Activated CD4-positive, alpha-beta T cell treated with anti-CD3 and anti-CD28 coated beads, Interleukin-2, amount 10 ng/mL, durations not matched to agents 7 days and 5 days (primary cell): Measurements from ENCODE around the gene ARFRP1. TPM values are rescaled to one million over a fixed set of nuclear protein-coding genes. Genes with fewer than 3 reads are reported as not detected.
"Not testable (repeated sequence)": the region's sequence is repeated elsewhere in the genome, so short reads cannot be mapped to it uniquely, and the experiment has no call there.

Source experiments
- CTCF ChIA-PET: fragments of 350-600 bp; sonication (Branson Sonifier 250); formaldehyde crosslinking; loops from one replicate; lab custom pipeline; 2021; ENCODE audit warnings: antibody characterized with exemption; lab: Charles Lee
- POLR2A ChIA-PET: fragments of 350-600 bp; sonication (Branson Sonifier 250); formaldehyde crosslinking; loops from one replicate; lab custom pipeline; 2021; ENCODE audit warnings: antibody characterized with exemption; lab: Charles Lee
- DNase-seq: peaks from one replicate; pipeline ENCODE4 v3.0.0-alpha.2; 2020
- H3K27ac Mint-ChIP-seq: one replicate; pipeline ENCODE4 v1.8.0; 2021; ENCODE audit warnings: mild to moderate bottlenecking, moderate library complexity, mixed read lengths
- H3K27me3 Mint-ChIP-seq: one replicate; pipeline ENCODE4 v1.8.0; 2021; ENCODE audit warnings: mixed read lengths
- H3K36me3 Mint-ChIP-seq: one replicate; pipeline ENCODE4 v1.8.0; 2021; ENCODE audit warnings: low read depth, mixed read lengths
- H3K4me1 Mint-ChIP-seq: one replicate; pipeline ENCODE4 v1.8.0; 2021; ENCODE audit warnings: mixed read lengths
- H3K4me3 Mint-ChIP-seq: one replicate; pipeline ENCODE4 v1.8.0; 2021; ENCODE audit warnings: mild to moderate bottlenecking, moderate library complexity, mixed read lengths
- H3K9me3 Mint-ChIP-seq: one replicate; pipeline ENCODE4 v1.8.0; 2021; ENCODE audit warnings: mixed read lengths
- total RNA-seq, 2 experiments: library from RNA; stranded (reverse); gene quantifications; one replicate each; pipeline ENCODE4 v1.2.3, GENCODE V29; 2021

ARFRP1 gene
- total RNA-seq, 2 experiments from 2014 or later: 52.7 to 64.5 TPM

DNA sequence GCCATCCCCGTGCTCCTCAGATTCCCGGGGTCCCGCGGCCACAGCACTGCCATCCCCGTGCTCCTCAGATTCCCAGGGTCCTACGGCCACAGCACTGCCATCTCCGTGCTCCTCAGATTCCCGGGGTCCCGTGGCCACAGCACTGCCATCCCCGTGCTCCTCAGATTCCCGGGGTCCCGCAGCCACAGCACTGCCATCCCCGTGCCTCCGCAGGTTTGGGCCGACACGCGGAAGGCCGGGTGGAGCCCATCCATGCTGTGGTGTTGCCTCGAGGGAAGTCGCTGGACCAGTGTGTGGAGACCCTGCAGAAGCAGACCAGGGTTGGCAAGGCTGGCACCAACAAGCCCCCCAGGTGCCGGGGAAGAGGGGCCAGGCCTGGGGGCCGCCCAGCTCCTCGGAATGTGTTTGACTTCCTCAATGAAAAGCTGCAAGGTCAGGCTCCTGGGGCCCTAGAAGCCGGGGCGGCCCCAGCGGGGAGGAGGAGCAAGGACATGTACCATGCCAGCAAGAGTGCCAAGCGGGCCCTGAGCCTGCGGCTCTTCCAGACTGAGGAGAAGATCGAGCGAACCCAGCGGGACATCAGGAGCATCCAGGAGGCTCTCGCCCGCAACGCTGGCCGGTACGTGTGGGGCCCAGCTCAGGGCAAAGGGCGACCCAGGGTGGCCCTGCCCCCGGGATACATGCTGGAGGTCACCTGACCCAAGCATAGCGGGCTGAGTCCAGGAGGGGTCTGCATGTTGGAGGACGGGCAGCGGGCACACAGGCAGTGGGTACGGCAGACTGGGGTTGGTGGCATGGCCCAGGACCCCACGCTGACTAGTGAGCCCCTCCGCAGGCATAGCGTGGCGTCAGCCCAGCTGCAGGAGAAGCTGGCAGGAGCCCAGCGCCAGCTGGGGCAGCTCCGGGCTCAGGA, 27.4 kb upstream of the ARFRP1 start:
- CTCF ChIA-PET: interaction anchor here (1.3 to 4.2 kb wide), 5 partner anchors 12 to 322 kb away, joined by 3 to 27 read pairs (median 12); partner anchors contain the start of genes ARFRP1, PTK6 and ZGPAT
- Mint-ChIP-seq H3K27ac (peak overlapping the region; percentile 88), H3K4me1 (peaks cover 28% of the 10 kb centered on the region), H3K27me3 (no peaks in the 10 kb centered on the region), H3K36me3 (peaks cover 30% of the 10 kb centered on the region), H3K4me3 (peak overlapping the region; percentile 87), H3K9me3 (no peaks in the 10 kb centered on the region)
- POLR2A ChIA-PET: no interaction called here
- no peak for DNase-seq

DNA sequence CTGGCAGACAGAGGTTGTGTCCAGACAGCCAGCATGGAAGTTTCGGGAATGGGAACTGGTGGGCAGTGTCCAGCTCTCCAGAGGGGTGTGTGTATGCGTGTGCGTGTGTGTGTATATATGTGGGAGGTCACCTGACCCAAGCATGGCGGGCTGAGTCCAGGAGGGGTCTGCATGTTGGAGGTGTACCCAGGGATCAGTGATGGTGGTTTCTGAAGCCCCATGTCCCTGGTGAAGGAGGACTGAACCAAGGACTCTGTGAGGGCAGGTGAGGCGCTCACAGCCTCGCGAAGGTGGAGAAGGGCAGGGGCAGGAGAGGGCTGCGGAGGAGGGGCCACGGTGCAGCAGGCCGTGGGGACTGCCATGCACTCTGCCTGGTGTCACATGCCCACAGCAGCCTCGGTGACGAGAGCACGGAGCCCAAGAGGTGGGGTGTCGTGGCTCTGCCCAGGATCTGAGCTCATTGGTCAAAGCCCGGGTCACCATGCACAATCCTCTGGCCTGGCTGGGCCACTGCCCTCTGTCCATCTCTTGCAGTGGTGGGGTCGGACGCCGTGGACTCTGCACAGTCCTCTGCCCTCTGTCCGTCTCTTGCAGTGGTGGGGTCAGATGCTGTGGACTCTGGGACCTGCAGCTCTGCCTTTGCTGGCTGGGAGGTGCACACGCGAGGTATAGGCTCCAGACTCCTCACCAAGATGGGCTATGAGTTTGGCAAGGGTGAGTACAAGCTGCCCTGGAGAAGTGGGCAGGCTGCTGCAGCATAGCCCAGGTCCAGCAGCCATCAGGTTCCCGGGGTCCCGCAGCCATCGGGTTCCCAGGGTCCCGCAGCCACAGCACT, 26.6 kb upstream of the ARFRP1 start:
- ChIA-PET POLR2A (interaction anchor here (0.6 kb wide), 1 partner anchor 1564 kb away, joined by 3 read pairs; no protein-coding TSS in a partner anchor), CTCF (interaction anchor here (1.1 to 2.7 kb wide), 4 partner anchors 9 to 197 kb away, joined by 3 to 12 read pairs (median 4); partner anchors contain the start of gene PTK6)
- Mint-ChIP-seq H3K36me3 (peaks cover 35% of the 10 kb centered on the region), H3K27me3 (no peaks in the 10 kb centered on the region), H3K4me3 (no peak overlapping the region), H3K27ac (peak overlapping the region; percentile 76), H3K4me1 (peaks cover 28% of the 10 kb centered on the region), H3K9me3 (no peaks in the 10 kb centered on the region)
- DNase-seq: no peak

DNA sequence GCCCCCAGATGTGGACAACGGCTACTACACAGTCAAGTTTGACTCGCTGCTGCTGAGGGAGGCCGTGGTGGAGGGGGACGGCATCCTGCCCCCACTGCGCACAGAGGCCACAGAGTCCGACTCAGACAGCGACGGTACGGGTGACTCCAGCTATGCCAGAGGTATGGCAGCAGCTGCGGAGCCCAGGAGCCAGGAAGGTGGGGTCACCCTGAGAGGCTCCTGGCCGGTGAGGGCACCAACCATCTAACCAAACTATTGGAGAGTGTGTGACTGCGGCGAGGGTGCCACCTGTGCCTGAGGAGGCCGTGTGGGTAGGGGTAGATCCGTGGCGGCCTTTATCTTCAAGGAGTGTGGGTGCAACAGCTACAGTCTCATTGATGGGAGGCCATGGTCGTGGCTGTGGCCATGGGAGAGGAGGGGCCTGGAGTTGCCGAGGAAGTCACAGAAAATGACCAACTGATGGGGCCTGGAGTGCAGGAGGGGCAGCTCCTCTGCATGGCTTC, 25.9 kb upstream of the ARFRP1 start:
- no peaks in the 10 kb centered on the region for H3K27me3 Mint-ChIP-seq
- H3K27ac Mint-ChIP-seq: peak overlapping the region; percentile 76
- CTCF ChIA-PET: interaction anchor here (1.1 to 1.5 kb wide), 3 partner anchors 10 to 14 kb away, joined by 3 to 5 read pairs (median 4); no protein-coding TSS in a partner anchor
- peaks cover 38% of the 10 kb centered on the region for H3K36me3 Mint-ChIP-seq
- no peaks in the 10 kb centered on the region for H3K9me3 Mint-ChIP-seq
- H3K4me1 Mint-ChIP-seq: peaks cover 29% of the 10 kb centered on the region
- POLR2A ChIA-PET: interaction anchor here (0.6 kb wide), 1 partner anchor 1563 kb away, joined by 3 read pairs; no protein-coding TSS in a partner anchor
- no peak overlapping the region for H3K4me3 Mint-ChIP-seq
- no peak for DNase-seq

DNA sequence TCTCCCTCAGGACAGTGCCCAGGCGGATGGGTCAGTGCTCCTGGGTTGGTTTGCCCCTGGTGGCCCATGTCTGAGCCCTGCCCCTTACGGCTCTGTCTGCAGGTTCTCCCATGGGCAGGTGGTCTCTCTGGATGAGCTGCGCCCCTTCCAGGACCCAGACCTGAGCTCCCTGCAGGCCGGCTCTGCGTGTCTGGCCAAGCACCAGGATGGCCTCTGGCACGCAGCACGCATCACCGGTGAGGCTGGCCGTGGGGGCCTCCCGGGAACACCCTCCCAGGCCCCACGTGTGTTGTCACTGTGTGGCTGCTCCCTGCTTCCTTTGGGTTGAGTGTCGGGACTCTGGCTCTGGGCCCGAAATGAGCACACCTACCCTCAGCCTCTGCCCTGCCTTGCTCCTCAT, 25.3 kb upstream of the ARFRP1 start:
- H3K36me3 Mint-ChIP-seq: peaks cover 43% of the 10 kb centered on the region
- no peak overlapping the region for H3K4me3 Mint-ChIP-seq
- H3K9me3 Mint-ChIP-seq: no peaks in the 10 kb centered on the region
- no peak for DNase-seq
- POLR2A ChIA-PET: no interaction called here
- peaks cover 35% of the 10 kb centered on the region for H3K4me1 Mint-ChIP-seq
- CTCF ChIA-PET: interaction anchor here (1.5 kb wide), 1 partner anchor 14 kb away, joined by 3 read pairs; no protein-coding TSS in a partner anchor
- H3K27ac Mint-ChIP-seq: peak overlapping the region; percentile 76
- no peaks in the 10 kb centered on the region for H3K27me3 Mint-ChIP-seq

DNA sequence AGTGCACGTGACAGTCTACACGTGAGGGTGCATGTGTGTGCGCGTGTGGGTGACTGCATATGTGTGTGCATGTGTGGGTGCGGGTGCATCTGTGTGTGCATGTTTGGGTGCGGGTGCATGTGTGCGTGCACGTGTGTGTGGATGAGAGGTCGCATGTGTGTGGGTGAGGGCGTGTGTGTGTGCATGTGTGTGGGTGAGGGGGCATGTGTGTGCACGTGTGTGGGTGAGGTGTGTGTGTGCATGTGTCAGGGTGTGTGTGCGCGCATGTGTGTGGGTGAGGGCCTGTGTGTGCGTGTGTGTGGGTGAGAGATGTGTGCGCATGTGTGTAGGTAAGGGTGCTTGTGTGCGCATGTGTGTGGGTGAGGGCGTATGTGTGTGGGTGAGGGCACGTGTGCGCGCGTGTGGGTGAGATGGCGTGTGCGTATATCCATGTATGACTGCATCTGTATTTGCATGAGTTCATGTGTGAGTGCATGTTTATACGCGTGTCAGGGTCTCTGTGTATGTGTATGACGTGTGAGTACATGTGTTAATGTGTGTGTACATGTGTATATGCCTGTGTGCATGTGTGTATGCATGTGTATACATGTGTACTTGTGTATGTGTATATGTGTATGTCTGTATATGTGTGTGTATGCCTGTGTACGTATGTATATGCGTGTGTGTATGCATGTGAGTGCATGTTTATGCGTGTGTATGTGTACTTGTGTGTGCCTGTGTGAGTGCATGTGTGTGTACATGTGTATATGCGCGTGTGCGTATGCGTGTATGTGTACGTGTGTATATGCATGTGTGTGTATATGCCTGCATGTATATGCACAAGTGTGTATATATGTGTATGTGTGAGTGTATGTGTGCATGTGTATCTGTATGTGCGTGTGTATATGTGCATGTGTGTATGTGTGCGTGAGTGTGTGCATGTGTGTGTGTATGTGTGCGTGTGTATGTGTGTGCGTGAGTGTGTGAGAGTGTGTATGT, 24.6 kb upstream of the ARFRP1 start:
- no peak for DNase-seq
- Mint-ChIP-seq H3K27me3 (no peaks in the 10 kb centered on the region), H3K4me3 (no peak overlapping the region), H3K36me3 (peaks cover 47% of the 10 kb centered on the region), H3K27ac (no peak overlapping the region), H3K9me3 (no peaks in the 10 kb centered on the region), H3K4me1 (peaks cover 41% of the 10 kb centered on the region)
- POLR2A ChIA-PET: no interaction called here
- CTCF ChIA-PET: no interaction called here

DNA sequence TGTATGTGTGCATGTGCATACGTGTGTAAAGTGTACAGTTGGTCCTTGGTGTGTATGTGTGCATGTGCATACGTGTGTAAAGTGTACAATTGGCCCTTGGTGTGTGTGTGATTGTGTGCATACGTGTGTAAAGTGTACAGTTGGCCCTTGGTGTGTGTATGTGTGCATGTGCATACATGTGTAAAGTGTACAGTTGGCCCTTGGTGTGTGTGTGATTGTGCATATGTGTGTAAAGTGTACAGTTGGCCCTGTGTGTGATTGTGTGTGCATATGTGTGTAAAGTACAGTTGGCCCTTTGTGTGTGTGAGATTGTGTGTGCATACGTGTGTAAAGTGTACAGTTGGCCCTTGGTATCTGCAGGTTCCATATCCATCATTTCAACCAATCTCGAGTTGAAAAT, 23.6 kb upstream of the ARFRP1 start:
- peaks cover 47% of the 10 kb centered on the region for H3K36me3 Mint-ChIP-seq
- no peak for DNase-seq

GRCh38 chr20:63730189-63730733, 22.5 kb upstream of the ARFRP1 start:
- CTCF ChIA-PET: interaction anchor here (1.0 kb wide), 1 partner anchor 22 kb away, joined by 4 read pairs; the partner anchor contains the start of genes ARFRP1 and ZGPAT
- H3K27me3 Mint-ChIP-seq, POLR2A ChIA-PET, H3K4me3 Mint-ChIP-seq, DNase-seq, H3K27ac Mint-ChIP-seq, H3K9me3 Mint-ChIP-seq: not testable (repeated sequence)
- Mint-ChIP-seq H3K4me1 (peaks cover 40% of the 10 kb centered on the region), H3K36me3 (peaks cover 45% of the 10 kb centered on the region)

More for the DNA sequence above, 23.6 kb upstream of the ARFRP1 start:
- Mint-ChIP-seq H3K9me3 (peaks cover 3% of the 10 kb centered on the region), H3K27ac (no peak overlapping the region), H3K27me3 (no peaks in the 10 kb centered on the region), H3K4me3 (no peak overlapping the region), H3K4me1 (peaks cover 49% of the 10 kb centered on the region)
- POLR2A ChIA-PET: no interaction called here
- CTCF ChIA-PET: interaction anchor here (1.0 kb wide), 1 partner anchor 24 kb away, joined by 4 read pairs; the partner anchor contains the start of genes ARFRP1 and ZGPAT

GRCh38 chr20:63722967-63723622, 15.3 kb upstream of the ARFRP1 start:
- CTCF ChIA-PET: interaction anchor here (0.8 to 1.2 kb wide), 6 partner anchors 11 to 186 kb away, joined by 3 to 6 read pairs (median 4); partner anchors contain the start of genes LIME1 and PTK6
- H3K9me3 Mint-ChIP-seq: peaks cover 16% of the 10 kb centered on the region
- not testable (repeated sequence) for DNase-seq, H3K27me3 Mint-ChIP-seq, H3K4me3 Mint-ChIP-seq
- peak overlapping the region; percentile 9 for H3K27ac Mint-ChIP-seq
- peaks cover 40% of the 10 kb centered on the region for H3K4me1 Mint-ChIP-seq
- H3K36me3 Mint-ChIP-seq: peaks cover 76% of the 10 kb centered on the region
- POLR2A ChIA-PET: interaction anchor here (0.6 kb wide), 1 partner anchor 15 kb away, joined by 3 read pairs; the partner anchor contains the start of genes ARFRP1 and ZGPAT

DNA sequence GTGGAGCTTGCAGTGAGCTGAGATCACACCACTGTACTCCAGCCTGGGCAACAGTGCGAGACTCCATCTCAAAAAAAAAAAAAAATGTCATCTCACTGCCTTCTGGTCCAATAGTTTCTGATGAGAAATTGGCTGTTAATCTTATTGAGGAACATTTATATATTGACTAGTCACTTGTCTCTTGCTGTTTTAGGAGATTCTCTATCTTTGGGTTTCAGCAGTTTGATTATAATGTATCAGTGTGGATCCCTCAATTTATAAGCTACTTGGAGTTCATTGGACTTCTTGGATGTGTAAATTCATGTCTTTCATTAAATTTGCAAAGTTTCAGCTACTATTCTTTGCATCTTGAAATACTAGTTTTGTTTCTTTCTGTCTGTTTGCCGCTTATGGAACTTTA, 11.2 kb upstream of the ARFRP1 start:
- H3K36me3 Mint-ChIP-seq: peaks cover 84% of the 10 kb centered on the region
- no peak overlapping the region for H3K27ac Mint-ChIP-seq
- no peak for DNase-seq
- ChIA-PET CTCF (interaction anchor here (0.8 to 1.2 kb wide), 3 partner anchors 9 to 15 kb away, joined by 3 to 4 read pairs (median 3); partner anchors contain the start of genes ARFRP1 and ZGPAT), POLR2A (no interaction called here)
- peaks cover 29% of the 10 kb centered on the region for H3K4me1 Mint-ChIP-seq
- peaks cover 20% of the 10 kb centered on the region for H3K9me3 Mint-ChIP-seq
- no peak overlapping the region for H3K4me3 Mint-ChIP-seq
- H3K27me3 Mint-ChIP-seq: no peaks in the 10 kb centered on the region

- Mint-ChIP-seq H3K9me3 (peaks cover 24% of the 10 kb centered on the region), H3K27me3 (no peaks in the 10 kb centered on the region), H3K4me1 (peaks cover 42% of the 10 kb centered on the region), H3K4me3 (no peak overlapping the region), H3K27ac (no peak overlapping the region), H3K36me3 (peaks cover 84% of the 10 kb centered on the region)
- ChIA-PET POLR2A (no interaction called here), CTCF (interaction anchor here (0.6 to 0.7 kb wide), 2 partner anchors 305 to 780 kb away, joined by 3 read pairs; no protein-coding TSS in a partner anchor)
- DNase-seq: no peak
Observed at GRCh38 chr20:63714858-63715257, 7.1 kb upstream of the ARFRP1 start.
